Stimulated activated CD4-positive, alpha-beta T cell treated with anti-CD3 and anti-CD28 coated beads, Interleukin-12 subunit alpha, Interleukin-12 subunit beta, amount 100 ng/mL, for 24 hours (primary cell): ENCODE data around the gene GNG7.
"Not testable (repeated sequence)": the region's sequence is repeated elsewhere in the genome, so short reads cannot be mapped to it uniquely, and the experiment has no call there.

Experiments used
- DNase-seq, 2 experiments: peaks; one replicate each; pipeline ENCODE4 v3.0.0-alpha.2; 2020; ENCODE audit warnings: low read depth in 2 of 2

Gene GNG7

GRCh38 chr19:2464389-2464788 lies 238.1 kb downstream of the GNG7 start:
- DNase-seq: no peak

GRCh38 chr19:2463694-2464093 lies 238.8 kb downstream of the GNG7 start:
- not testable (repeated sequence) for DNase-seq

DNA sequence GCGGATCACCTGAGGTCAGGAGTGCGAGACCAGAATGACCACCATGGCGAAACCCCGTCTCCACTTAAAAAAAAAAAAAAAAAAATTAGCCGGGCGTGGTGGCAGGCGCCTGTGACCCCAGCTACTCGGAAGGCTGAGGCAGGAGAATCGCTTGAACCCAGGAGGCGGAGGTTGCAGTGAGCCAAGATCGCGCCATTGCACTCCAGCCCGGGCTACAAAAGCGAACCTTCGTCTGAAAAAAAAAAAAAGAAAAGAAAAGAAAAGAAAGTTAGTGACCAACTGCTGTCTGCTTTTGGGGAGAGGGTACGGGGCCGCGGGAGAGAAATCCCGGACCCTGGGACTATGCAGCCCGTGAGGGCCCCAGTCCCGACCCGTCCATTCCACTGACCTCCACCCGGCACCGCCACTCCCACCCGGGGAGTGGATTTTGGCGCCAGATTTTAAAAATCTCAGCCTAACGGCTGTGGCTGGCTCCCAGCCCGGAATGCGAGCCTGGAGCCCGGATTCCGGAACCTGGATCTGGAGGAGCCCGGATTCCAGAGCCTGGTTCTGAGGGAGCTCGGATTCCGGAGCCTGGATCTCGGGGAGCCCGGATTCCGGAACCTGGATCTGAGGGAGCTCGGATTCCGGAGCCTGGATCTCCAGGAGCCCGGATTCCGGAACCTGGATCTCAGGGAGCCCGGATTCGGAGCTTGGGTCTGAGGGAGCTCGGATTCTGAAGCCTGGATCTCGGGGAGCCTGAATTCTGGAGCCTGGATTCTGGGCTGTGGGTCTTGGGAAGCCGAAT lies 239.7 kb downstream of the GNG7 start:
- no peak for DNase-seq

GRCh38 chr19:2461751-2462634 lies 240.5 kb downstream of the GNG7 start:
- DNase-seq: peak; percentile 33 to 76
